AG08396 (cell line): Measurements from ENCODE around the gene CLDN22.
"Not testable (repeated sequence)": the region's sequence is repeated elsewhere in the genome, so short reads cannot be mapped to it uniquely, and the experiment has no call there.

Source experiments
- DNase-seq: peaks from one replicate; pipeline ENCODE4 v3.0.0; 2012; ENCODE audit warnings: low spot score, mixed read lengths

The CLDN22 gene

DNA sequence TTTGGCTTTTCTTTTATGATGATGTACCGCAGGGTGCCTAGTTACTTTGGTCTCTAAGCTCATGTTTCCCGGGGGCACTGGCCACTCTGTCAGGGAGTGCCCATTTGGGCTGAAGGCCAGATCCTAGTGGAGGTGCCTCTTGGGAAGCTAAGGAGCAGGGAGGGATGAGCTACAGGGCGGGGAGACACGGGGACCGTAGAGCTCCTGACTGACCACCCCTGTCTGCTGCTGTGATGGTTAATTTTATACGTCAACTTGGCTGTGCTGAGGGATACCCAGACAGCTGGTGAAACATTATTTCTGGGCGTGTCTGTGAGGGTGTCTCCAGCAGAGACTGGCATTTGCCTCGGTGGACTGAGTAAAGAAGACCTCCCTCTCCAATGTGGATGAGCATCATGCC is 27.1 kb upstream of the CLDN22 start:
- DNase-seq = no peak

DNA sequence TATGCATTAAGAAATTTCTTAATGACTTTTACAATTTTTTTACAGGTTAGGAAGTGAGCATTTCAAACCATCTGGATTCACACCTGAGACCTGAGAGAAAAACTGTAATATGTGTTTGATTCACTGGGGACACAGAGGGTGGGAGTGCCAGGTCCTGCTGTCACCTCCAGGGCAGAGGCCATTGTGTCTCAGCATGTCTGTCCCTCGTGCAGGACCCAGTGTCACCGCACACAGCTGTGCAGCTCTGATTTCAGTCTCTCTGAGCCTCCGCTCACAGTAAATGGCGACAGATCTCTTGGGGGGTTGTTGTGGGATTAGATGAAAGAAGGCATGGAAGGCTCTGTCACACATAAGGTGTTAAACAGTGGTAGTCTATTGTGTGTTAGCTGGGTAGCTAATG is 25.2 kb upstream of the CLDN22 start:
- DNase-seq = no peak

DNA sequence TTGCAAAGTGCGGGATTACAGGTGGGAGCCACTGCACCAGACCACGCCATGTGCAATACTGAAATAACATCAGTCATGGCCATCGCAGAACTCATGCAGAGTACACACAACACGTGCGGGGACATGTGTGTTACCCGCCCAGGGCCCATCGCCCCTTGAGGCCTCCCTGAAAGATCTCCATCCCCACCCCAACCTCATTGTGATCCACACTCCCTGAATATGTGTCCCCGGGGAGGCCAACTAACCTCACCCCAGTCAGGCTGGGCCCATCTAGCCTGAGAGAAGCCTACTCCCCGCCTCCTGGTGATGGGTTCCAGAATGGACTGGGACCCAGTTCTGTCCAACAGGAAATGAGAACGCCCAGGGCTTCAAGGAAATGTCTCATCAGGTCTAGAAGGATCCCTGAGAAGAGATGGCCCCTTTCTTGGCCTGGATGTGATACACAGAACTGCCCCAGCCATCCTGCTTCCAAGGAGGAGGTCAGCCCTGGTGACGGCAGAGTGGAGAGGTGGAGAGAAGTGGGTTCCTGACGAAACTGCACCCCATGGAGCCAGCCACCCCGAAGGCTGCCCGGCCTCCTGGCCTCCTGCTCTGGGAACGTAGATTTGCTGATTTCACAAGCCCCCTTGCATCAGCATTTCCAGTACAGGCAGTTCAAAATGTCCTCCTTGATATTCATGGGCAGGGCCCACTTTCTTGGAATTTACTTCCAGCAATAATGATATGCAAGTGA is 24.6 kb upstream of the CLDN22 start:
- DNase-seq = no peak

DNA sequence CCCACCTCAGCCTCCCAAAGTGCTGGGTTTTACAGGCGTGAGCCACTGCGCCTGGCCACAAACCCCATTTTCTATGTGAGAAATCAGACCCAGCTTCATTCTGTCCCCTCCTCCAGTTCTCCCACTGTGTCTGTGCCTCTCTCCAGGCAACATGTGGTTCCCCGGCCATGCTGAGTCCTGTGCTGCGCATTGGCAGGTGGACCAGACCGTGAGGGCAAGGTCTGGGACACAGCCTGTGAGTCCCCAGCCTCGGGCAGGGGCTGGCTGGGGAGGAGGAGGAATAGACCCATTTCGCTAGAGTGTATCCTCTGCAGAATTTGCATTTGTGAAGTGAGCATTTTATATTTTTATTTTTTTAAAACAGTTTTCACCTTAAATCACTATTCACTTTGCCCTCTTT is 23.7 kb upstream of the CLDN22 start:
- DNase-seq = no peak

DNA sequence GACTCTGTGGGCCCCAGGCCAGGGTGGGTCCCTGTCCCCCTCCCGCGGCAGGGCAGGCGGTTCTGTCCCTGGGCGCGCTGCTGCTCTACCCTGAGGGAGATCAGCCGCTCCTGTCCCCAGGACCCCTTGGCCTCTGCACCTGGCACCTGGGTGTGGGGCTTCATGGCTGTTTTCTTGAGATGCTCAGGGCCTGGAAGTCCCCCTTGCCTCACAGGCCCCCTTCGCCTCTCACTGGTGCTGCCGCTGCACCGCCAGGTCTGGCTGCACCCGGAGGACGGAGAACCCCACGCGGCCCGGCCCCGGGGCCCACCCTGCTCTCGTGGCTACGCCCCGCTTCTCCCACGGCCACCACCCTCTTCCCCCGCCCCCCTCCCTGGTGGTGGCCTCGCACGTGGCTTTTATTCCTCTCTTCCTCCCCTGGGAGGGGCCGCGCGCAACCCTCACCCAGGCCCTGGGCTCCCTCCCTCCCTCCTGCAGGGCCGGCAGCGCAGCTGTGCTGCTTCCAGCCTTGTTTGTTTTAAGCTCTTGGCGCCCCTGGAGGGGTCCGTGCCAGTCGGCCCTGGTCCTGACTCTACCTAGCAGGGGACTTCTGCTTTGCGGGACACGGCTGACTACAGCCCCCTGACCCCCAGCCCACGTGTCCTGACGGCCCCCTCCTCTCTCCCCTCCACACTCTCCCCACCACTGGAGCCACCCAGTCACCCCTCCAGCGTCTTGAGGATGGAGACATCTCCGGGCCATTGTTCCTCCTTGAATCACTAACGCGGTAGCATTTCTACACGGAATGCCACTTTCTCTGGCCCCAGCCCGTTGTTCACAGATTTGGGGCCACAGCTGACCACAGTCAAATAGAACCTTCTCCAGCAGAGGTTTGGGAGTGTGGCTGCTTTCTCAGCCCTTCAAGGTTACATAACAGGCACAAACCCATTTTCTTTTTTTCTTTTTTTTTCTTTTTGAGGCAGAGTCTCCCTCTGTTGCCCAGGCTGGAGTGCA is 22.8 kb upstream of the CLDN22 start:
- DNase-seq = no peak

DNA sequence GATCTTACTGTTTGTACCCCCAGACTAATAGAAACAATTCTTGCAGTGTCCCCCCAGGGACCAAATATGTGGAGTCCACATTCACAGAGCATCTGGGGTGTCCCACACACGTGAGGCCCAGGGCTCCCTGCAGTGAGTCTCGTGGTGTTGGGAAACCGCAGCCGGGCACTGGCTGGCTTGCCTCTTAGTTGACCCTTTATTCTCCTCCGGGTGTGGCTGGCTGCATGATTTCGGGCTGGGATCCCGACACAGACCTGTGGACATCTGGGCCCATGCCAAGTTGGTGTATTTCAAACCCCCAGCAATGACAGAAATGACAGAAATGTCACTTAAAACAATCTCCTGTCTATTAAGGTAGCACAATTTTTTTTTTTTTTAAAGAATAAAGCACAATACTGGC is 17.8 kb upstream of the CLDN22 start:
- no peak for DNase-seq

DNA sequence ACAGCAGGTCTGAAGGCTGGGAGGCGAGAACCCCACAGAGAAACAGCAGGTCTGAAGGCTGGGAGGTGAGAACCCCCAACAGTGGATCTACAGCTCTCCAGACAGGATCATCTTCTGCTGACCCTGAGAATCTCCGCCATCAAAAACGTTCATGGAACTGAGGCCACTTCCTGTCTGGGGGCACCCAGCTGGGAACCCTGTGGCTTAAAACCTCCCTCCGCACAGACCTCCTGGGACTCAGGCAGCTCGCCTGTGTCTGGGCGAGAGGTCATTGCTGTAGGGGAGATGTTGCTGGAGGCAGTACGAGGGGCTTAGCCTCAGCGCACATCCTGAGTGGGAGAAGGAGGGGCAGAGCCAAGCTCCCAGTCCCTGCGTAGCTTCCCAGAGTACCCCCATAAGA is 17.3 kb upstream of the CLDN22 start:
- DNase-seq = no peak

DNA sequence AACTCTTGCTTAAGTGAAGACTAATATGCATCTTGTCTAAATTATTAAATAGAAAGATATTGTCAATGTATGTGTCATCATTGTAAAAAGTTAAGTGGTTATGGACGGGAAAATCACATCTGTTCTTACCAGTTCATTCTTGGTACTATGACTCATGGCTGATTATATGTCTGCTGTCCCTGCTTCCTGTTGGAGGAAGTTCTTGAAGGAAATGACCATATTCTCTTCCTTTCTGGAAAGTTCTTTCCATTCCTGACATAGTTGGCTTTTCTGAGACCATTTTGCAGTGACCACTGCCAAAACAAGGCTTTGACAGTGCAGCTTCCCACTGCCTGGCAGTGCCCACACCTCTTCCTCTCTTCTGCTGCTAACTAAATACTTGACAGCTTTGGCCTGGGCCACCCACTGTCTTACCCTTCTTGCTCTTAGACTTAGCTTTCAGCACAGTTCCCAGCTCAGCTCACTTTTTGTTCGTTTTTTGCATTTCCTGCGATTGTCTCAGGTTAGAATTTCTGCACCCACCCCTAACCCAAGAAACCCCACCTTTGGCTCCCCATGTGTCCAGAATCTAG is 15.4 kb upstream of the CLDN22 start:
- DNase-seq = peak; percentile 78

DNA sequence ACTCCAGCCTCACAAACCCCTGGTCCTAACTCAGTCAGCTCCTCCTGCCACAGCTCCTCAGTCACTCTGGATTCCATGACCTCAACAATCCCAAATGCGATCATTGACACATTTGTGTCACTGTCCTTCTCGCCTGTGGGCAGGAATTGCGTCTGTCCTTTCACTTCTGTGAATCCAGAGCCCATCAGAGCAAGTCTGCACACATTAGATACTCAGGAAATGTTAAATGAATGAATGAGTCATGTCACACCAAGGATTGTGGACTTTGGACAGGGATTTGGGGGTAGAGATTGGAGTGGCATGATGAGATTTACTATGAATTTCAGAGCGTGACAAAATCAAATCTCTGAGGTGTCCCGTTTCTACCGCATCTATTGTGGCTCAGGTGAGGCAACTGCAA is 13.9 kb upstream of the CLDN22 start:
- no peak for DNase-seq

DNA sequence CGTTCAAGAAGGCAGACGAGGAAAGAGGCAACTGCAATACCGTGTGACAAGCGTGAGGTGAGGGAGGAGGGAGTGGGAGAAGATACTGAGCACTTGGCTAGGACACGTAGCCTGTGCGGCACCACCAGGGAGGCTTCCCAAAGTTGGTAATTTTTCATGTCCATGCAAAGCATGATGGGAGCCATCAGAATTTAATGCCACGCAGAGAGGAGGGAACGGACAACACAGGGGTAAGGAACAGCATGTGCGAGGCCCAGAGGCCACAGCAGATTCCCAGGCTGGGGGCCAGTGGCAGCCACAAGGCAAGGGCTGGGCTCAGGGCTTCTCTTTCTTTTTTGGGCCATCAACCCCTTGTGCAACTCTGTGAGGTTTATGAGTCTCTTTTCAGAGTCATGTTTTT is 13.1 kb upstream of the CLDN22 start:
- DNase-seq = no peak

DNA sequence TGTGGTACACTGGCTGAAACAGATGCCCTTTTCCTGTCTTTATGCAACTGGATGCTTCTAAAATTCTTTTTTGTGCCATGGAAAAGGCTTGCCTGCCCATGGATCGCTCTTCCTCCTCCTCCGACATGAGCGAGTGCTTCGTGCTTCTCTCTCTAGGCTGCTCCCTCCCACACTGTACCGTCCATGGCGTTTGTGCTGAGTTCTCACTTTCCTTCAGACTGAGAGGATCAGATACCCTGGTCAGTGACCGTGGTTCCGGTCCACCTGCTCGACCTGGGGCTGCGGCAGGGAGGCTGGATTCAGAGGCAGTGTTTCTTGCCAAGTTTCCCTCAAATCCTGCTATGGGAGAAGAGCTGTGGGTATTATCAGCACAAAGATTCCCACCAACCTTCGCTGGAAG is 12.4 kb upstream of the CLDN22 start:
- DNase-seq = no peak

DNA sequence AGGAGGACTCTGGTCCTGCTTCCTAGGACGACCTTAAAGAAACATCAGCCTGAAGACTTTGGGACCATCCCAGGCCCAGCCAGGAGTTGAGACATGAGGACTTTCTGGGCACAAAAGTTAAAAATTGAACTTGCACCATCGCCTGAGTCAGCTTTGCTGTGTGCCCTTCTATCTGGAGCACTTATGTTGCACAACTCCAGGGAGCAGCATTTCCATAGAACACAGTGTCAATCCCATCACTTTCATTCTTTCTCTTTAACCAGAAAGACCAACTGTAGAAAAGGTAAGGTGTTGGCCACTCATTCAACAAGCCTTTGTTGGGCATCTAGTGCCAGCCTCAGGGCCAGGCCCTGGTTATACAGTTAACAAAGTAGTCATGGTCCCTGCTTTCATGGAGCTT is 10.8 kb upstream of the CLDN22 start:
- no peak for DNase-seq

DNA sequence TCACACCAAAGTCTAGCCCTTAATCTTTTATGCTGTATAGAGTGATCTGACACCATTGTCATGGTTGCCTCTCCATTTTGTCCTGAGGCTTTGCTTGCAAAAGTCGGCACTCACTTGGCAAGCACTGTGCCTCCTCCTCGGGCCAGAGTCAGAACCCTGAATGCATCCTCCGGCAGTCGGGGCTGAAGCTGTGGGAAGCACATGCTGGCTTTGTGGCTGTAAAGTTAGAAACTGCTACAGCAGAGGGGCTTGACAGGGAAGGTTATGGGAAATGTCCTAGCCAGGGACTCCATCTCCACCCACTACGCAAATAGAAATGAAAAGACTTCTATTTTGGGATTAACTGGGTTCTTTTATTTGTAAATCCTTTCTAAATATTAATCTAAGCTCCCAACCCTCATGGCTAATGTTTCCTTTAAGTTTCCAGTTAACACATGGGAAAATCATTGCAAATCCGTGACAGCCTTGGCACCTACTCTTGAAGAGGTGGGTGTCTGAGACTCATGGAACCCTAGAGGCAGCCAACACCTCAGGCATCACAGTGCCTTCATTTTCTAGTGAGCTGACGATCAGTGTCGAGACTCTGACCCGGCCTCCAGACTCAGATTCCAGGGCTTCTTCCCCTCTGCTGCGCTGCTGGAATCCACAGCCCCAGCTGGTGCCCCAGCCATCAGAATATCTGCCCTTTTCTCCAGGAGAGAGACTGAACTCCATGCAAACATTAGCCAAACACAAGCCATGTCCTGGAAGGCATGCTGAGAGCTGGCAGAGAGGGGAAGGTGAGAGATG is 10.1 kb upstream of the CLDN22 start:
- no peak for DNase-seq

DNA sequence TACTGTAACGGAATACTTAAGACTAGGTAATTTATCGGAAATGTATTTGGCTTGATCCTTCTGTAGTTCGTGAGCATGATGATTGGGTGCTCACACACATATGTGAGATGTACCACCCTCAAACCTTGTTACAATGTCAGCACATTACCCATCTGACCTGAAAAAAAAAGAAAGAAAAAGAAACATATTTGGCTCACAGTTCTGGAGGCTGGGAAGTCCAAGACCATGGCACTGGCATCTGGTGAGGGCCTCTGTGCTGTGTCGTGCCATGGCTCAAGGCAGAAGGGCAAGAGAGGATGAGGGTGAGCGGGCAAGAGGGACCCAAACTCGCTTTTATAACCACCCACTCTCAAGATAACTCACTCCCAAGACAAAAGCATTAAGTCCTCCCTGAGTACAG is 9.2 kb upstream of the CLDN22 start:
- DNase-seq = no peak

DNA sequence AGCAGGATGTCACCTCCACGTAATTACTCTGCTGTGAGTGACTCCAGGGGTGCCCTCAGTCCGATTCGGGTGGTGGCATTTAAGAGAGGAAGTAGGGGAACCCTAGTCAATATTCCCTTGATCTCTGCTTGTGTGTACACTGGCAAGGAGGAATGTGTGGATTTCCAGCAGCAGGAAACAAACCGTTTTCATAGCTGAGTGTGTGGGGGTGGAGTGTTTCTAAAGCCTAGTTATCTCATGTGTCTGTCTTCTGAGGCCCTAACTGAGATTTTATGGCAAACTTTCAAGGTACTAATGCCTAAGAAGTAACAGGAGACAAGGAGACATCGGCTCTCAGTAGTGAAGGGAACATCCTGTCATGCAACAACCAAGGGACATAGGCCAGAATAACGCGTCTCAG is 8.8 kb upstream of the CLDN22 start:
- DNase-seq = peak; percentile 36

DNA sequence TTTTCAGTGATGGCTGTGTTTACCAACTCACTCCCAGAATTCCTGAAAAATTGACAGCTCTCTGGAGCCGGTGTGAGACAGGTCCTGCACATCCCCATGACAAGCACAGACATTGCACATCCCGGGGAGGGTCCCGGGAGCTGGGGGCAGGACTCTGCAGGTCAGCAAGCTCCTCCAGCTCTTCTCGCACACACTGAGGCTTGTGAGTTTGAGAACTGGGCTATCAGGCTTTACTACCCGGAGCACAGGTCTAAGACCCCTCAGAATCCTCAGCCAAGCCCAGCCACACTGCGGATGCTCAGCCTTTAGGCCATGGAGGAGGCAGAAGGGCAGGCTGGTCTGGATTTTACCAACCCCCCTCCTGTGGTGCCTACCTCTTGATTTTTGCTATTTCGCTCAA is 7.8 kb upstream of the CLDN22 start:
- no peak for DNase-seq

DNA sequence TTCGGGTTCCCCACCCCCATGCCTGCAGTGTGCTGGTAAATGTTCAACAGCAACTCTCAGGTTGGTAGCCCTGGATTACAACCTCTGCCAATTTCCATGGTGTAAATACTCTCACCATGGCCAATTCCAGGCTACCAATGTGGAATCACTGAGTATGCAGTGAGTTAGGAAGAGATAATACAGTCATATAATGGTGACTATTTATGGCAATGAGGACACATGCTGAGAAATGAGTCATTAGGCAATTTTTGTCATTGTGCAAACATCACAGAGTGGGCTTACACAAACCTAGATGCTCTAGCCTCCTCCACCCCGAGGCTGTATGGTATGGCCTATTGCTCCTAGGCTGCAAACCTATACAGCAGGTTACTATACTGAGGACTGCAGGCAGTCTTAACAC is 6.8 kb upstream of the CLDN22 start:
- no peak for DNase-seq

DNA sequence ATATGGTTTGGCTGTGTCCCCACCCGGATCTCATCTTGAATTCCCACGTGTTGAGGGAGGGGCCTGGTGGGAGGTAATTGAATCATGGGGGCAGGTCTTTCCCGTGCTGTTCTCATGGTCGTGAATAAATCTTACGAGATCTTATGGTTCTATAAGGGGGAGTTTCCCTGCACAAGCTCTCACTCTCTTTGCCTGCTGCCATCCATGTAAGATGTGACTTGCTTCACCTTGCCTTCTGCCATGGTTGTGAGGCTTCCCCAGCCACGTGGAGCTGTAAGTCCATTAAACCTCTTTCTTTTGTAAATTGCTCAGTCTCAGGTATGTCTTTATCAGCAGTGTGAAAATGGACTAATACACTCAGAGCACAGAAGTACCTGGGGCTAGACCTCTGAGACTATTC is 6.3 kb upstream of the CLDN22 start:
- DNase-seq = not testable (repeated sequence)

DNA sequence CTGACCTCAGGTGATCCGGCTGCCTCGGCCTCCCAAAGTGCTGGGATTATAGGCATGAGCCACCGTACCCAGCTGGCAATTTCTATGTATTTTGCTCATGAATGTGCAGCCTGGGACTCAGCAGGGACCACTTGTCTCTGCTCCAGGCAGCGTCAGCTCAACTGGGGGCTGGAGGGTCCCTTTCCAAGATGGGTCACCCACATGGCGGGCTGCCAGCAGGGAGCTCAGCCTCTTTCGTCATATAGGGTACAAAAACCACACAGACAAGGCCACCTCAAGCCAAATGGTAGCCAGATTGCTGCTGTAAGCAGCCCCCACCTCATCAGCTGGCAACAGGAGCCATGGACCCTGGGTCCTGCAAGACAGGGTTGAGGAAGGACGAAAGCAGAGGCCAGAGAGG is 4.5 kb upstream of the CLDN22 start:
- no peak for DNase-seq

DNA sequence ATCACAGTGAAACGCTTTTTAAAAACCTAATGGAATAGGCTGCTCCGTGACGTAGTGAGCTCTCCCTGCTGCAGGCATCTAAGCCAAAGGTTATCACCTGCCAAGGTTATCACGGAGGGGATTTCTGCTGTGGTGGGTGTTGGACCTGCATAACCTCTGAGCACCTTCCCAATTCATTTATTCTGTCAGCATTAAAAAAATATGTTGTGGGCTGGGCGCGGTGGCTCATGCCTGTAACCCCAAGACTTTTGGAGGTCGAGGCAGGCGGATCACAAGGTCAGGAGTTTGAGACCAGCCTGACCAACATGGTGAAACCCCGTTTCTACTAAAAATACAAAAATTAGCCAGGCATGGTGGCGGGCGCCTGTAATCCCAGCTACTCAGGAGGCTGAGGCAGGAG is 4.0 kb upstream of the CLDN22 start:
- not testable (repeated sequence) for DNase-seq

DNA sequence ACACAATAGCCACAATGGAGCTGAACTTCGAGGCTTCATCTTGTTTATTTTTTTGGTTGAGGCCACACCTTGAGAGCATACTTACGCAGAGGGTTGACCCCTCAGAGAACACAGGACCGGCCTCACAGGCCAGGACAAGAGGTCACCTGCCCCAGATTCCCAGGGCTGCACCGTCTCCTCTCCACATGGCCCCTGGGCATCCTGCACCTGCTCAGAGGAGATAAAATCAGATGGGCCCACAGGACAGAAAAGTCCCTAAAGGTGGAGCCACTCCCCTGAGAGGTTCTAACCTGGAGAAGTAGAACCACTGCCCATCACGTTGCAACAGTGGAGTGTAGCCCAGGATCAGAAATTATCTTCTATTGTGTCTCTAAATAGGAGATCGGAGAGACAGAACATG is 3.2 kb upstream of the CLDN22 start:
- DNase-seq = no peak

DNA sequence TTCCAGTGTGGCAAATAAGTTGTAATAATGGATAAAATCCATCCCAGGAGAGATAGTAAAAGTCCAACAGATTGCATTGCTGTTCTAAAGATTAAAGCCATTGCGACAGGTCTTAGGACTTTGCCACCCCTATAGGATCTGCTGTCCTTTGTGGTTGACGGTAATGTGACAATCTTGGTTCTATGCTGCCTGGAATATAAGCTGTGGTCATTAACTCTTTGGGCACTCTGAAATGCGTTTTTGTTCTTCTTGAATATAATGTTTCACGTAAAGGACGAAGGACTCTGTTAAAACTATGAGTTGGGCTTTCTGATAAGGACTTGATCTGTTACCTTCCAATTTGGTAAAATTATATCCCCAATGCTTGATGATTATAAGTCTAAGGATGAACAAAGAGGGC is 2.2 kb upstream of the CLDN22 start, which contains the start of gene CLDN24:
Gene CLDN24 (minus strand): TSS at position 101 of the 400 bp plus-strand sequence. CDS start 0 bp downstream, at position 101.
- DNase-seq = no peak
